Progenitor cell of endocrine pancreas (in vitro differentiated cells): ENCODE results near the gene KRT28. TPM values are rescaled to one million over a fixed set of nuclear protein-coding genes. Genes with fewer than 3 reads are reported as not detected.

ENCODE experiments used
- DNase-seq: peaks from one replicate; pipeline ENCODE4 v3.0.0; 2021; ENCODE audit warnings: low spot score; ENCODE audit not compliant: unreplicated experiment
- H3K27ac Mint-ChIP-seq: 2 replicates; pipeline ENCODE4 v1.8.0; 2021; ENCODE audit warnings: mild to moderate bottlenecking, moderate library complexity, mixed read lengths
- H3K27me3 Mint-ChIP-seq: 2 replicates; pipeline ENCODE4 v1.8.0; 2021; ENCODE audit warnings: mixed read lengths
- H3K36me3 Mint-ChIP-seq: 2 replicates; pipeline ENCODE4 v1.8.0; 2022; ENCODE audit warnings: mixed read lengths; ENCODE audit not compliant: insufficient read depth
- H3K4me1 Mint-ChIP-seq: 2 replicates; pipeline ENCODE4 v1.8.0; 2021; ENCODE audit warnings: low read depth, mixed read lengths
- H3K4me3 Mint-ChIP-seq: 2 replicates; pipeline ENCODE4 v1.8.0; 2021; ENCODE audit warnings: low read depth, mild to moderate bottlenecking, moderate library complexity, mixed read lengths
- H3K9me3 Mint-ChIP-seq: 2 replicates; pipeline ENCODE4 v1.8.0; 2021; ENCODE audit warnings: low read depth, mixed read lengths
- CTCF ChIP-seq: fragments of 200-600 bp; sonication (generic); IDR thresholded peaks from one replicate; pipeline ENCODE4 v1.5.0; 2021; ENCODE audit warnings: antibody characterized with exemption, mild to moderate bottlenecking; ENCODE audit not compliant: unreplicated experiment
- total RNA-seq: library from RNA; stranded (reverse); gene quantifications from 2 replicates; pipeline ENCODE4 v1.2.1, GENCODE V29; 2021

KRT28 gene
- total RNA-seq, 1 donor from 2014 or later = not detected

GRCh38 chr17:40778461-40778860, 21.3 kb downstream of the KRT28 start:
- Mint-ChIP-seq H3K4me1 (no peaks in the 10 kb centered on the region), H3K9me3 (no peaks in the 10 kb centered on the region), H3K27me3 (peaks cover 19% of the 10 kb centered on the region), H3K27ac (no peak overlapping the region), H3K36me3 (no peaks in the 10 kb centered on the region), H3K4me3 (no peak overlapping the region)
- DNase-seq = no peak
- TF ChIP-seq CTCF = no peak

GRCh38 chr17:40777971-40778370, 21.8 kb downstream of the KRT28 start:
- no peak for TF ChIP-seq CTCF
- no peaks in the 10 kb centered on the region for H3K9me3 Mint-ChIP-seq
- no peak overlapping the region for H3K4me3 Mint-ChIP-seq
- no peaks in the 10 kb centered on the region for H3K4me1 Mint-ChIP-seq
- peaks cover 19% of the 10 kb centered on the region for H3K27me3 Mint-ChIP-seq
- H3K27ac Mint-ChIP-seq = no peak overlapping the region
- no peak for DNase-seq
- no peaks in the 10 kb centered on the region for H3K36me3 Mint-ChIP-seq

GRCh38 chr17:40777459-40777858, 22.3 kb downstream of the KRT28 start:
- no peak for DNase-seq
- Mint-ChIP-seq H3K27me3 (peaks cover 19% of the 10 kb centered on the region), H3K9me3 (no peaks in the 10 kb centered on the region), H3K4me1 (no peaks in the 10 kb centered on the region), H3K4me3 (no peak overlapping the region), H3K27ac (no peak overlapping the region), H3K36me3 (no peaks in the 10 kb centered on the region)
- TF ChIP-seq CTCF = no peak

- Mint-ChIP-seq H3K4me1 (no peaks in the 10 kb centered on the region), H3K27me3 (peaks cover 24% of the 10 kb centered on the region), H3K4me3 (no peak overlapping the region), H3K27ac (no peak overlapping the region), H3K36me3 (no peaks in the 10 kb centered on the region), H3K9me3 (no peaks in the 10 kb centered on the region)
- DNase-seq = no peak
- no peak for TF ChIP-seq CTCF
These were observed 23.8 kb downstream of the KRT28 start for GRCh38 chr17:40775945-40776344.

GRCh38 chr17:40772101-40772500, 27.7 kb downstream of the KRT28 start, which contains the start of gene KRT26:
KRT26 (minus strand) TSS chr17:40772201; CDS start chr17:40772113, 88 bp downstream.
- Mint-ChIP-seq H3K36me3 (no peaks in the 10 kb centered on the region), H3K4me1 (no peaks in the 10 kb centered on the region), H3K9me3 (no peaks in the 10 kb centered on the region), H3K4me3 (no peak within 1 kb of the TSS), H3K27me3 (peaks cover 16% of the 10 kb centered on the region), H3K27ac (no peak within 1 kb of the TSS)
- TF ChIP-seq CTCF = no peak
- DNase-seq = no peak
